K562 (cell line): ENCODE data around the gene WWOX. TPM values are rescaled to one million over a fixed set of nuclear protein-coding genes. Genes with fewer than 3 reads are reported as not detected.

ENCODE experiments used
- ATAC-seq: fragments of 200-7000 bp; cut with Tn5 transposase; 3 replicates; pipeline ENCODE4 v1.9.1; 2020; ENCODE audit warnings: moderate library complexity
- BruUV-seq: library from RNA; stranded (reverse); fragments of 400-500 nt; replicated peaks from 2 replicates; lab custom pipeline; 2021; lab: Mats Ljungman, UMichigan
- CTCF ChIA-PET: fragments of 300-600 bp; formaldehyde crosslinking; extraction: SDS; loops from one replicate; lab custom pipeline; 2021; ENCODE audit warnings: low intra/inter-chr PET ratio; lab: Yijun Ruan, JAX
- POLR2A ChIA-PET: fragments of 300-600, 350-650 bp; sonication (Branson Sonifier 250); formaldehyde crosslinking; extraction: SDS; loops from one replicate; lab custom pipeline; 2021; ENCODE audit warnings: antibody characterized with exemption, inconsistent platforms; lab: Yijun Ruan, JAX
- DNase-seq, 4 experiments: peaks; one replicate each; pipeline versions ENCODE4 v3.0.0 to v3.0.0-alpha.2; 2011 to 2018; ENCODE audit warnings: low spot score in 3 of 4, mixed read lengths in 3 of 4; ENCODE audit errors: extremely low read depth in 1 of 4
- FAIRE-seq: peaks from 2 replicates; lab custom pipeline; 2011; peaks lifted over from hg19 to GRCh38; lab: Jason Lieb, UNC
- H2AFZ ChIP-seq: 2 replicates; pipeline ENCODE4 v1.6.0; 2011; ENCODE audit warnings: low read depth, low read length, control low read depth, inconsistent platforms
- H3K27ac ChIP-seq: fragments of 200-600 bp; 3 replicates; pipeline ENCODE4 v1.8.0; 2011; ENCODE audit warnings: low read depth, mild to moderate bottlenecking, control low read depth, inconsistent platforms, low read length, moderate library complexity, mixed read lengths; ENCODE audit errors: extremely low read depth
- H3K27me3 ChIP-seq, 2 experiments: fragments of 300-600 bp in 1 of 2; 2 replicates in 1 of 2; 3 replicates in 1 of 2; pipeline versions ENCODE4 v1.6.0 to v1.8.0; 2011; ENCODE audit warnings: inconsistent platforms in 2 of 2, low read length in 2 of 2, mild to moderate bottlenecking in 1 of 2, mixed read lengths in 1 of 2, moderate library complexity in 1 of 2; ENCODE audit not compliant: control insufficient read depth in 2 of 2, insufficient read depth in 2 of 2
- H3K36me3 ChIP-seq: fragments of 300-600 bp; 3 replicates; pipeline ENCODE4 v1.8.0; 2011; ENCODE audit warnings: mild to moderate bottlenecking, low read length, inconsistent platforms; ENCODE audit not compliant: control insufficient read depth, insufficient read depth
- H3K4me1 ChIP-seq, 2 experiments: fragments of 200-600 bp in 1 of 2; replicated peaks in 1 of 2; 2 replicates in 1 of 2; 3 replicates in 1 of 2; pipeline versions ENCODE4 v1.5.1 to v1.8.0; 2011; ENCODE audit warnings: inconsistent platforms in 2 of 2, low read length in 2 of 2, mild to moderate bottlenecking in 1 of 2, mixed read lengths in 1 of 2, moderate library complexity in 1 of 2; ENCODE audit not compliant: control insufficient read depth in 2 of 2, insufficient read depth in 2 of 2
- H3K4me2 ChIP-seq: 2 replicates; pipeline ENCODE4 v1.6.1; 2011; ENCODE audit warnings: low read length, control low read depth, inconsistent platforms, mixed read lengths; ENCODE audit not compliant: insufficient read depth
- H3K4me3 ChIP-seq: fragments of 200-600 bp; sonication (generic), shearing (Covaris generic); 2 replicates; pipeline ENCODE4 v1.5.1; 2016; ENCODE audit warnings: control low read depth, inconsistent platforms
- H3K79me2 ChIP-seq: fragments of 200-600 bp; 3 replicates; pipeline ENCODE4 v1.8.0; 2011; ENCODE audit warnings: low read length, inconsistent platforms; ENCODE audit not compliant: control insufficient read depth, insufficient read depth
- H3K9ac ChIP-seq, 2 experiments: 2 replicates each; pipeline versions ENCODE4 v1.6.0 to v1.6.1; 2011; ENCODE audit warnings: low read depth in 2 of 2, low read length in 2 of 2, control low read depth in 1 of 2, inconsistent platforms in 1 of 2, mild to moderate bottlenecking in 1 of 2, mixed read lengths in 1 of 2; ENCODE audit not compliant: insufficient read depth in 1 of 2
- H3K9me1 ChIP-seq: one replicate; pipeline ENCODE4 v1.6.0; 2011; ENCODE audit warnings: inconsistent platforms, mild to moderate bottlenecking, low read length, moderate library complexity; ENCODE audit not compliant: control insufficient read depth, insufficient read depth
- H3K9me3 ChIP-seq: replicated peaks from 2 replicates; pipeline ENCODE4 v1.5.1; 2011; ENCODE audit warnings: low read depth, low read length, inconsistent platforms; ENCODE audit not compliant: control insufficient read depth, insufficient read depth
- H4K20me1 ChIP-seq: replicated peaks from 2 replicates; pipeline ENCODE4 v1.6.1; 2011; ENCODE audit warnings: low read length, inconsistent platforms, mixed read lengths; ENCODE audit not compliant: control insufficient read depth, insufficient read depth
- ASH1L ChIP-seq: fragments of 450-650 bp; IDR thresholded peaks from 2 replicates; pipeline ENCODE4 v1.6.1; 2018; ENCODE audit warnings: borderline replicate concordance, mild to moderate bottlenecking, low read depth; ENCODE audit not compliant: partially characterized antibody
- BCOR ChIP-seq: fragments of 450-650 bp; IDR thresholded peaks from 2 replicates; pipeline ENCODE4 v1.6.1; 2016
- BRF1 ChIP-seq: IDR thresholded peaks from 3 replicates; pipeline ENCODE4 v1.6.1; 2011; ENCODE audit warnings: borderline replicate concordance, mild to moderate bottlenecking; ENCODE audit not compliant: insufficient read length; ENCODE audit errors: extremely low read depth
- CBX2 ChIP-seq: fragments of 200-600 bp; sonication (generic); IDR thresholded peaks from one replicate; pipeline ENCODE4 v1.6.1; 2012; ENCODE audit warnings: mild to moderate bottlenecking, low read length, inconsistent platforms; ENCODE audit not compliant: insufficient read depth, poor library complexity, severe bottlenecking
- CBX3 ChIP-seq, 2 experiments: IDR thresholded peaks; 1 replicate in 1 of 2; 2 replicates in 1 of 2; pipeline ENCODE4 v1.6.1; 2012; ENCODE audit warnings: inconsistent platforms in 2 of 2, low read length in 2 of 2, borderline replicate concordance in 1 of 2, control low read depth in 1 of 2
- DPF2 ChIP-seq: fragments of 450-650 bp; IDR thresholded peaks from 2 replicates; pipeline ENCODE4 v1.6.1; 2016
- EWSR1 ChIP-seq: fragments of 450-650 bp; IDR thresholded peaks from 2 replicates; pipeline ENCODE4 v1.6.1; 2018; ENCODE audit warnings: borderline replicate concordance, mild to moderate bottlenecking, low read depth, moderate library complexity; ENCODE audit not compliant: partially characterized antibody
- FOS ChIP-seq: IDR thresholded peaks from 3 replicates; pipeline ENCODE4 v1.6.1; 2011; ENCODE audit not compliant: insufficient read length; ENCODE audit errors: extremely low read depth
- GABPB1 ChIP-seq: sonication (generic); formaldehyde crosslinking; IDR thresholded peaks from 2 replicates; pipeline ENCODE4 v1.8.0; 2022; ENCODE audit warnings: mild to moderate bottlenecking, missing genetic modification reagents
- HDGF ChIP-seq: fragments of 450-650 bp; IDR thresholded peaks from 2 replicates; pipeline ENCODE4 v1.6.1; 2016
- IRF1 ChIP-seq: sonication (generic); formaldehyde crosslinking; IDR thresholded peaks from 2 replicates; pipeline ENCODE4 v1.8.0; 2022; ENCODE audit warnings: missing genetic modification reagents, mild to moderate bottlenecking, borderline replicate concordance
- KDM1A ChIP-seq, 2 experiments: fragments of 450-650 bp; IDR thresholded peaks; 2 replicates each; pipeline ENCODE4 v1.6.1; 2016; ENCODE audit warnings: mild to moderate bottlenecking in 2 of 2
- L3MBTL2 ChIP-seq: fragments of 450-650 bp; IDR thresholded peaks from 2 replicates; pipeline ENCODE4 v1.6.1; 2016; ENCODE audit warnings: mild to moderate bottlenecking, moderate library complexity
- RBM22 ChIP-seq: fragments of 200-400 bp; formaldehyde crosslinking; IDR thresholded peaks from 2 replicates; pipeline ENCODE4 v1.6.1; 2018; ENCODE audit warnings: low read length, low read depth; ENCODE audit not compliant: poor library complexity, severe bottlenecking
- RBM25 ChIP-seq: fragments of 200-400 bp; formaldehyde crosslinking; IDR thresholded peaks from 2 replicates; pipeline ENCODE4 v1.6.1; 2018; ENCODE audit warnings: low read length, low read depth, moderate library complexity; ENCODE audit not compliant: severe bottlenecking
- RNF219 ChIP-seq: fragments of 250-450 bp; sonication (Bioruptor Pico); IDR thresholded peaks from 2 replicates; pipeline ENCODE4 v1.5.0; 2022; ENCODE audit warnings: mild to moderate bottlenecking
- SETDB1 ChIP-seq: IDR thresholded peaks from one replicate; pipeline ENCODE4 v1.6.1; 2012; ENCODE audit warnings: low read length, control low read depth, inconsistent platforms
- SMARCA5 ChIP-seq: fragments of 450-650 bp; IDR thresholded peaks from 2 replicates; pipeline ENCODE4 v1.6.1; 2016
- ZFP1 ChIP-seq: fragments of 450-650 bp; formaldehyde crosslinking; IDR thresholded peaks from 2 replicates; pipeline ENCODE4 v1.4.0; 2020; ENCODE audit warnings: mild to moderate bottlenecking, mixed read lengths
- ZNF695 ChIP-seq: fragments of 450-650 bp; formaldehyde crosslinking; IDR thresholded peaks from 2 replicates; pipeline ENCODE4 v1.4.0; 2020; ENCODE audit warnings: mild to moderate bottlenecking, moderate library complexity
- WGBS: fragments of 100-300 bp; shearing (Covaris generic); methylation state at CpG from one replicate; pipeline ENCODE4 v1.1.6; 2016; ENCODE audit warnings: low coverage, mixed read lengths; ENCODE audit not compliant: insufficient coverage; ENCODE audit errors: missing lambda C conversion rate; 5-methylcytosine and 5-hydroxymethylcytosine counted together
- in situ Hi-C: fragments of 300-500 bp; cut with MboI; formaldehyde crosslinking; loops from 4 replicates; pipeline ENCODE4 v1.15.0; 2018; ENCODE audit warnings: inconsistent platforms, mixed read lengths
- intact Hi-C: fragments of 100-400 bp; cut with micrococcal nuclease; formaldehyde crosslinking; loops from 2 replicates; pipeline ENCODE4 v1.14.2; 2022
- polyA plus RNA-seq, 8 experiments: library from polyadenylated mRNA; depleted of rRNA in 4 of 8; stranded (reverse) in 5 of 8; unstranded in 3 of 8; fragments of >200 nt; fragmentation: Nextera tagmentation in 2 of 8; fragmentation: Illumina TruSeq in 1 of 8; extraction: Ambion mirVana in 2 of 8; extraction: Trizol in 1 of 8; gene quantifications; 2 replicates each; pipeline versions ENCODE4 v1.2.1 to v1.2.3, GENCODE V29; 2011 to 2014; ENCODE audit warnings: inconsistent platforms in 1 of 8, missing spikeins in 1 of 8
- total RNA-seq, 7 experiments: library from RNA; depleted of rRNA in 6 of 7; stranded (reverse); fragments of >200 nt in 6 of 7; fragmentation: Illumina TruSeq in 2 of 7; extraction: Trizol in 2 of 7; gene quantifications; 2 replicates each; pipeline versions ENCODE4 v1.2.1 to v1.2.3, GENCODE V29; 2011 to 2021; ENCODE audit warnings: low replicate concordance in 1 of 7
- TF ChIP-seq, protein P1 (sequence below): fragments of 250-450 bp; sonication (Bioruptor Pico); IDR thresholded peaks from 2 replicates; pipeline ENCODE4 v1.8.0; 2022; ENCODE audit warnings: inconsistent platforms, mild to moderate bottlenecking, moderate library complexity, borderline replicate concordance

The WWOX gene
- total and polyA plus RNA-seq, 9 of the 15 experiments (the other 6 are each of a cell fraction or from before 2014, with no cell fraction given), result 1.6 to 22.7 (median 8.1) TPM

GRCh38 chr16:78137179-78137578 is 37.7 kb downstream of the WWOX start:
- in situ Hi-C loops (no loop called here), intact Hi-C loops (no loop called here)
- ChIA-PET POLR2A (interaction anchor here (0.6 to 0.9 kb wide), 3 partner anchors 9 to 13 kb away, joined by 3 to 4 read pairs (median 3); no protein-coding TSS in a partner anchor), CTCF (no interaction called here)
- Histone ChIP-seq H3K9me1 (no peaks in the 10 kb centered on the region), H3K4me3 (no peak overlapping the region), H3K4me2 (no peak overlapping the region), H3K9me3 (no peaks in the 10 kb centered on the region), H3K27me3 (peaks cover 4% of the 10 kb centered on the region in 2 experiments; a peak in 2 of 5 replicates), H3K4me1 (no peaks in the 10 kb centered on the region), H3K36me3 (no peaks in the 10 kb centered on the region), H3K27ac (no peak overlapping the region), H3K9ac (no peak overlapping the region), H2AFZ (no peak overlapping the region), H4K20me1 (no peaks in the 10 kb centered on the region; the same call in 1 of the 2 replicates), H3K79me2 (no peaks in the 10 kb centered on the region)
- TF ChIP-seq ASH1L, result no peak
- no peak for TF ChIP-seq RNF219 (CRISPR knock-in tag)
- TF ChIP-seq ZFP1 (CRISPR knock-in tag), result no peak
- TF ChIP-seq CBX3 (IDR thresholded peaks at IDR 0.05; ENCODE audit: borderline replicate concordance in 1 of 2, low read length in 2 of 2), result no peak
- TF ChIP-seq L3MBTL2, result no peak
- TF ChIP-seq BRF1, result no peak
- no peak for TF ChIP-seq DPF2
- peak; percentile 90 for TF ChIP-seq RBM25
- no peak for TF ChIP-seq GABPB1 (CRISPR knock-in tag)
- TF ChIP-seq KDM1A (IDR thresholded peaks at IDR 0.05), result 0 out of 4 replicates have a peak, but pooled peaks of 1 of the 2 experiments have one; percentile 22
- no peak for TF ChIP-seq SMARCA5
- TF ChIP-seq, protein P1, sequence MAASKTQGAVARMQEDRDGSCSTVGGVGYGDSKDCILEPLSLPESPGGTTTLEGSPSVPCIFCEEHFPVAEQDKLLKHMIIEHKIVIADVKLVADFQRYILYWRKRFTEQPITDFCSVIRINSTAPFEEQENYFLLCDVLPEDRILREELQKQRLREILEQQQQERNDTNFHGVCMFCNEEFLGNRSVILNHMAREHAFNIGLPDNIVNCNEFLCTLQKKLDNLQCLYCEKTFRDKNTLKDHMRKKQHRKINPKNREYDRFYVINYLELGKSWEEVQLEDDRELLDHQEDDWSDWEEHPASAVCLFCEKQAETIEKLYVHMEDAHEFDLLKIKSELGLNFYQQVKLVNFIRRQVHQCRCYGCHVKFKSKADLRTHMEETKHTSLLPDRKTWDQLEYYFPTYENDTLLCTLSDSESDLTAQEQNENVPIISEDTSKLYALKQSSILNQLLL (CRISPR knock-in tag), result no peak
- TF ChIP-seq BCOR, result peak; percentile 48
- no peak for TF ChIP-seq HDGF
- no peak for TF ChIP-seq FOS
- no peak for TF ChIP-seq ZNF695 (CRISPR knock-in tag)
- TF ChIP-seq RBM22, result no peak
- no peak for TF ChIP-seq IRF1 (CRISPR knock-in tag)
- TF ChIP-seq SETDB1, result no peak
- no peak for TF ChIP-seq CBX2
- no peak for TF ChIP-seq EWSR1
- no peak for ATAC-seq
- WGBS, result 17% methylated on average over 11 of the region's 11 CpGs
- no TSS peak for BruUV-seq
- no peak for FAIRE-seq
- DNase-seq, result no peak
